Glomerular visceral epithelial cell (primary cell): ENCODE measurements around the gene FYN.

Experiments used
- DNase-seq: peaks from one replicate; pipeline ENCODE4 v3.0.0-alpha.2; 2016; ENCODE audit errors: extremely low spot score

The FYN gene

DNA sequence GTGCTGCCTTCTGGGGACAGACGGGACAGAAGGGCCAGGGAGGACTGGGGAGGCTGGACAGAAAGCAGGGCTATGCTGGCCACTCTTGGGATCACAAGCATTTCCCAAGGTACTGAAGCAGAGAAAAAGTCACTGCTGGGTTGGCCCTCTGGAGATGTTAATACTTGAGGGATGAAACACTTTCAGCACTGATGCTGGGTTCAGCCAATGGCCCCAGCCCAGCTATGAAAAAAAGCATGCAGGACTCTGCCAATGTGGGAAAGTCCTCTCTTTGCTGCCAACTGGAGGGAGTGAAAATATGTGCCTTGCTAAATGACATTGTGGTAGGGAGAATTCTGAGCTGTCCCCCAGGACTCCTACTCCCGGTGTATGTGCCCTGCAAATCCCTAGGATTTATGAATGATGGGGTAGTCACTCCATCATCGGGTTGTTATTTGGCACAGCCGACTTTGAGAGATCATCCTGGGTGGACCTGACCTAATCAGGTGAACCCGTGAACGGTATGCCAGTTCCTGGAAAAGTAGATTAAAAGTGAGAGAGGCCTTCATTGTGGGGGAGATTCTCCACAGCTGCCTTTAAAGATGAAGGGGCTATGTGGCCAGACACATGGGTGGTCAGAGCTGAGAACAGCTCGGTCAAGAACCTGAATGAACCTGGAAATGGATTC is 147.7 kb downstream of the FYN start:
- no peak for DNase-seq

DNA sequence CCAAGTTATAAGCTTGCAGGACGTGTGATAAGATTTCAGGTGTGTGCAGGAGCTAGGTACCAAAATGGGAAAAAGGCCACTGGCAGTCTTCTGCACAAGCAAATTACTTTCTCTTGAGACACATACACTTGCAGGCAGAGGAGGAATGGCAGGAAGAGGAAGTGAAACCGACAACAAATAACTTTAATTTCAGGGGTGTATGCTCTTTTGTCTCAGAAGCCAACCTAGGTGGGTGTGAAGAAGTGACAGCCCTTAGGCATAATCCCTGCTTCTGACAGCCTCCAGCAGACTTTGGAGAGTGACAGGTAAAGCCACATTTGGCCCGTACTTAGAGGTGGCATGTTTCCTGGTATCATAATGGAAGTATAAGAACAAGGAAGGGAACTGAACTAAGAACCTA is 148.7 kb downstream of the FYN start:
- DNase-seq, result no peak

DNA sequence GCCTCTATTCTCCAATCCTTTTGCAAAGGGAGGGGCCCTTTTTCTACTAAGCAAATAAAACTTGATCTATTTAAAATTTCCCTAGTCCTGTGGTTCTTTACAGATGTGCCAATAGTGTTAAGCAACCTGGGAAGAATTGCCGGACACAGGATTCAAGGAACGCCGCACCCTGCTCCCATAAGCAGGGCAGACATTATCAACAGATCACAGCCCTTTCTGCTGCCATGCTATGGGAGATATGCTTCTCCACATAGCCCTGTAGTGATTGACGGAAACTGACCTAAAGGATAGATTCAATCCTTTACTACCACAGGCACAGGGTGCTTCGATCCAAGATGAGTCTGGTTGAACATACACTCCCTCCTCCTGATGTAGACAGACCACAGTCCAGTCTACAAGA is 149.2 kb downstream of the FYN start:
- DNase-seq, result no peak

DNA sequence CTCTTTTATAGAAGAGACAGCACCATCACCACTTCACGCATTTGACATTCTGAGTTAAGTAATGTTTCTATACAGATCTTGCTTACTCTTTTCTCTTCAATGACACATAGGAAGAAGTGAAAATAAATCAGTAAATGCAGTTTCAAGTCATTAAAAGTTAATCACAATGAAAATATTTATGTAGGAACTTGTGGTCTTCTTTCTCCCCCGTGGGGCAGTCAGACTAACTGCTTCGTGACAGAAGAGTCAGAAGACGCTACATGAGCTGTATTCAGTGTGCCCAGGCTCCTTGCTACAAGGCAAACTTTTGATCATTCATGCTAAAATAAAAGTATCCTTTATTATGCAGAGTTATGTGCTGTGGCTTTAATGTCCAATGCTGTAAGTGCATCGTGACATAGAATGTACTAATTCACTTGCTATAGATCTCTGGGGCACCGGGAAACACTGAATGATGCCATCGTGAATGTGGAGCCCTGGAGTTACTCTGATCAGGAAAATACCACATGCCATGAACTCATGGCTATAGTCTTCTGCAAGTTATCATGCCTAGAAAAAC is 149.8 kb downstream of the FYN start:
- no peak for DNase-seq

GRCh38 chr6:111722179-111722731 is 151.0 kb downstream of the FYN start:
- DNase-seq, result peak; percentile 33

DNA sequence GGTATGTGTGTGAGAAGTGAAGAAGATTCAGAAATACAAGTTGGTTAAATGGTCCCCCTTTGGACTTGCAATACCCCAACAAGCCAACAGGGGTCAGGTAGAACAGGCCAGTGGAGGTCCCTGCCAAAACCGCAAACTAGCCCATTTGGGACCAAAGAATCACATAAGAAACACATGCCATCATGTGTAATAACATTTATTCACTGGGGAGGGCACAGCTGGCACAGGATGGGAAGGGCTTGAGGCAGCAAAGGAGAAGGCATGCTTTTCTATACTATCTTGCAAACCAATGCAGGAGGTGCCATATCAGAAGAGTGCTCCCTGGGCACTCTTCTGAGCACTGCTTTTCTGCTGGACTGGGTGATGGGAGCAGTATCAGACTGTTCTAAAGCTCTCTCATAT is 151.5 kb downstream of the FYN start:
- DNase-seq, result peak; percentile 20

DNA sequence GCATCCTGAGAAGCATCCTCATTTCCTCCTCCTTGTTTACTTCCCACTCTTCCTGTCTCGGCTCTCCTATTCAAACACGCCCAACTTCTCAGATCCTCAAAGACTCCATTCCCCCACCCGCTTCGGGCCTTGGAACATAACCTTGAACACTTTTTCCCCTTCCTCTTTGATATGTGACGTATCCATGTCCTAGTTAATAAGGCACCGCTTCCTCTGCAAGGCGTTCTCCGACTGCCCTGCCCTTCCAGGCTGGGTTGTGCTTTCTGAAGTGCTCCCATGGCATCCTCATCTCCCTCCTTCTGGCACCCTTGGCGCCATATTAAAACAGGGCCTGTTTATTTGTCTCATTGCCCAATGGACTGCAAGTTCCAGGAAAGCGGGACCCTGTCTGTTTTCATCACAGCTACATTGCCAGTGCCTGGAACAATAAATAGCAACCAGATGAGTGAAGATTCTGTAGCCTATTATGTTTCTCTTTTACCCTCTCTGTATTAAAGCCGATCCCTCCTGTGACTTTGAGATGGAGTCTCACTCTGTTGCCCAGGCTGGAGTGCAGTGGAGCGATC is 152.2 kb downstream of the FYN start:
- no peak for DNase-seq

DNA sequence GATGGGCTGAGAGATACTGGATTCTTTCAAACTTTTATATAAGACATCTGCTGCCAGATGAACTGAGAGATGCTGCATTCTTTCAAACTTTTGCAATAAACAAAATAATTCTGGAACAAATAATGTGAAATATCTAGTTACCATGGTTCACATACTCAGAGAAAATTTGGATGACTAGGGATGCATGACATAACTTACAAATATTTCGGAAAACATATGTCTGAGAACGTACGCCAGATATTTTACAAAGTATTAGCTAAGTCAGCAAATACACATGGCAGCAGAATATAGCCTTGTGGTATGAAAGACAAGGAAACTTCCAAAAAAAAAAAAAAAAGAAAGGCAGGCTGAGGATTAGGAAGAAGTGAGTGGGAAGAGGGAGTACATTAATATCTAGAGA is 154.3 kb downstream of the FYN start:
- DNase-seq, result no peak

DNA sequence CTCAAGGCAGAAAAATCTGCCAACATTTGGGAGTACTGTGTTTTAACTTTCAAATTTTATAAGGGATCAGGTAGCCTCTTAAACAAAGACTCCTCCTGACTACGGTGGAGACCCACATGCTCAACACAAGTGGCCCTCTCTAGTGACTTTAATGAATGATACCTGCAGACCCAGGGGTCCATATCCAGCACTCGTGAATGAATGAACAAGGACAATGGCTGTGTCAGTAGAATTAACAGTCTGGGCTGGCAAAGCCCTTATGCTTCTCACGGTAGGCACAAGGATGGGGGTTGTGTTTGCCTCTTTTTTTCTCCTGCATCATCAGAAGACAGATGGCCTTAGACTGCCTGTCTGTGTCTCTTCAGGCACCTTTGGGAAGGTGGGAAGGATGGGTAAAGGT is 154.9 kb downstream of the FYN start:
- DNase-seq, result no peak

DNA sequence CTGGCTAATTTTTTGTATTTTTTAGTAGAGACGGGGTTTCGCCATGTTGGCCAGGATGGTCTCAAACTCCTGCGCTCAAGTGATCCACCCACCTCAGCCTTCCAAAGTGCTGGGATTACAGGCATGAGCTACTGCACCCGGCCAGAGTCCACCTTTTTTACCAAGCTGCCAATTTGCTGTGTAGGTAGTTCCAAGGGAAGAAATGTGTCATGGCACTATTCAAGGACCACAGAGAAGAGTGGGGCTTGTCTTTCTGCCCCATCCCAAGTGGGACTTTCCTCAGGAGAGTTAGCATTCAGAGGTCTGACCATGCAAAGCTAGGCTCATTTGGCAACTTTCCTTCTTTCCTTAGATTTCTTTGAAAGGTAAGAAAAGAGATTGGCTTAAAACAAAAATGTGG is 155.6 kb downstream of the FYN start:
- DNase-seq, result no peak

DNA sequence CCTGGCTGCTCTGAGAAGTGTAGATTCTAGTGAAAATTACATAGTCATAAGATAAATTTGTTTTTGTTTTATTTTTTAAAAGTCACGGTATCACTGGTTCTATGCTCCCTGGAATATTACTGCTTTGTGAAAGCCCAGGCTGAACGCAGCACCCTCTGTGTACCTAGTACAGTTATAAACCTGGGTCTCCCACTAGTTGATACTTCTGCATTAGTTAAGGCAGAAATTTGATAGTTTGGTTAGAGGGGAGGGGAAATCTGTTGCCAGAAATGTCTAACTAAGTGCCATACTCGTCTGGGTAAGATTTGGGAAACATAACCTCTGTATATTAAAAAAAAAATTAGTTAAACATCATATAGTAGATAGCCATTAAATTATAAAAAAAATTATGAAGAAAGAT is 156.9 kb downstream of the FYN start:
- DNase-seq, result no peak

GRCh38 chr6:111715321-111715720 is 157.9 kb downstream of the FYN start:
- no peak for DNase-seq

DNA sequence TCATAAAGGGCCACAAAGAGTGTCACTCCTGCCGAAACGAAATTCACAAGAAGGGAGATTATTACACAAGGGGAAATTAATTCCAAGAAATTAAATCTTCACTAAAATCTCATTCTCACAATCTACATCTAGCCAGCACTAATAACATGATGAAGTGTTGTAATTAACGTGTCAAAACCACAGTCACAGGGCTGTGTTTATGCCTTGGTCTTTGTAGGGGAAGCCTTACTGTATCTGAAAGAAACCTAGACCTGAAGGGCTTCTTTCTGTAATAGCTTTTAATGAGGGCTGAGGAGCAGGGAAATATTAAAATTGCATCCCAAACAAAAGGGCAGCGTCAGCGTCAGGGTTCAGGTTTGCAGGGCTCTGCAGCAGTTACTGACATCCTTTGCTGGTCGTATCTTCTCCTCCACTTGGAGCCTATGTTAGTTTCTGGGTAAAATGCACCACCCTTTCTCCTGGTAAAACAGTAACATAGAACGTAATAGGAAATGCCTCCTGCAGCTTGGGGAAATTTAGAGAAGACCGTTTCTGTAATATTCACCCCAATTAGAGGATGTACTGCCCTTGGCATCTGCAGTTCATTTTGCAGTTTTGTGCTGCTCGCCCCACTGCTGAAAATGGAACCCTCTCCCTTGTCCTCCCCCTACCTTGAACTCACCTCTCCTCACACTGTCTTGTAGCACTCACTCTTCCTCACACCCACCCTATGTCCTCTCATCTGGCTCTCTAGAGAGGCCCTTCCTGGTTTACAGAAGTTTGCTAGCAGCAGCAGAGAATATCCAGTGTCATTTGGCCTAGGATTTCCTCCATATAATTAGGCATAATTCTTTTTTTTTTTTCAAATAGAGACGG is 158.6 kb downstream of the FYN start:
- DNase-seq, result no peak

DNA sequence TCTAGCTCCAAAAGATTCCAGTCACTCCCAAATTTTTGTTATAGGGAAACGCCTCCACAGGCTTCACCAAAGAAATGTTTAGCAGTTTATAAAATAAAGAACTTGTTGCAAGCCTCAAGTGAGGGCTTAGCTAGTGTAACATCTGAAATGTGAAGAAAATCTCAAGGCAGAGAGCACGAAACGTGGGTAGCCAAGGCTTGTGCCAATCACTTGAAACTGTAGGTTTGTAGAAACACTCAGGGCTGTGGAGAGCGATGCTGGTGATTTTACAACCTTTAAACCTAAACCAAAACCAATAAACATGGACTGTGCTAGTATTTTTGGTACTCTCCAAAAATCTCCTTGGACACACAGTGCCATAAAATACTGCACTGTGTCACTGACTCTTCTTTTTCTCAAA is 159.4 kb downstream of the FYN start:
- DNase-seq, result no peak

DNA sequence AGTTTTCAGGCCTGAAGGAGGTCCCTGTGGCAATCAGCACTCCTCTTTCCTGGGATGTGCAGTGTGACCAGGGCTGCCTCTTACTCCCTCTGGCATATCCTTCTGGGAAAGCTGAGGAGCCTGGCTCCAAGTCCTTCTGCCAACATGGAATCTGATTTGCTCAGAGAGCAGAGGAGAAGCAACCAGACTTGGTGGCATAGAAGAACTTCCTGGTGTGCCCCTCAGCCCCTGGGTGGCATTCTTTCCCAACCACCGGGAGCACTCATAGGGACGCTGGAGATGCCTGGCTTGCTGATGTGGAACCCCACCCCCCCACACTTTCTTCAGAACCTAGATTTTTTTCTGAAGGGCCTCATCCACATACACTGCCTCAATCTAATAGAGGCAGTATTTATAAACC is 160.0 kb downstream of the FYN start:
- peak; percentile 20 for DNase-seq

GRCh38 chr6:111711984-111712752 is 161.1 kb downstream of the FYN start:
- DNase-seq, result peak; percentile 17

- DNase-seq, result no peak
These were observed 161.8 kb downstream of the FYN start for GRCh38 chr6:111711476-111711875.

- no peak for DNase-seq
These were observed 162.3 kb downstream of the FYN start for GRCh38 chr6:111710911-111711310.

- no peak for DNase-seq
These were observed 162.8 kb downstream of the FYN start for GRCh38 chr6:111710439-111710838.

DNA sequence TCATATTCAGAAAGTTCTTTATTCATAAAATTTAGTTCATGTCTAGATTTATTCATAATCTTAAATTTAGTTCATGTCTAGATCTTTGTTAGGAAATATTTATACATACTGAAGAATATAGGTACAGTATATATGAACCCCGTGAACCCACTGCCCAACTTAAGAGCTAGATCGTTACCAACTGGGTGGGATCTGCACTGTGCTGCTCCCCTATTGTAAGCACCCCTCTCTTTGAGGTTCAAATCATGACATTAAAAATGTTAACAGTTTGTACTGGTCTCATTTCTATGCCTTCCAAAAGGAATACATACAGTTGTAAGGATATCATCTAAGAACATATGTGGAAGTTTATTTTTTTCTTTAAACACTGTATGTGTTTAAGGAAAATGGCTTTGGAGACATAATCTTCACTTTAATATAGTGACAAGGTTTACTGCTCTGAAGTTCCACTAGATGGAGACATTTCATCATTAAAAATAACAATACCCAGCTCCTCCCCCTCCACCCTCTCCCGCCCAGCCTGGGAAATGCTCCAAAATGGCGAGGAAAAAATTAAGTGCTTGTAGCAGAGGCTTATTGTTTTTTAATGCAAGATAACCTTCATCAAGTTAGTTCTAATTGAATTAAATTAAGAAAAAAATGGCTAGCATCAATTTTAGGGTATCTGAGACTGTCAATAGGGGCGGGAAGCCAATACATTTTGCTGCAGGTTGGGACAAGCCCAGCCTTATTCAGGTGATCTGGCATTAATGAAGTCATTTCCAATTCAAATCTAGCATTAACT is 163.4 kb downstream of the FYN start:
- peak; percentile 73 for DNase-seq

DNA sequence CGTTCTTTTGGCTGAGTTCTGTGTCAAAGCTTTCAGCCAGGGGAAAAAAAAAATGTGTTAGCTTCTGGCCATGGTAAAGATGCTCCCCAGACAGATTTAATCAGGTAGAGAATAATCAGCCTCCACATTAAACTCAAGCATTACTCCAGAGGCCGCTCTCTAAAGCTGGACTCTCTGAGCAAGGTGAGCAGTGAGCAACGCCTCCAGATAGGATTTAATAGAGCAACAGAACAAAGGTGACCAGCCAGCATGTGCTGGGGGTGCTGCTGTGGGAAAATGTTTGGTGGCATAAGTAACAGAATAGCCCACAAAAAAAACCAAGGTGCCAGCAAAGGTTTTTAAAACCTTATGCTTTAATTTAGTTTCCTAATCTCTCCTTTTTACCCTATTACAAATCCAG is 164.1 kb downstream of the FYN start:
- no peak for DNase-seq
